Gastrocnemius medialis (tissue), 4 donors: ENCODE measurements around the gene ADAMTSL2.

Experiments
- POLR2A ChIP-seq, 2 donors: fragments of 450-650 bp; IDR thresholded peaks; one replicate each; pipeline ENCODE4 v1.6.1; 2017; ENCODE audit warnings: antibody characterized with exemption in 2 of 2, mild to moderate bottlenecking in 2 of 2, moderate library complexity in 2 of 2
- TF ChIP-seq, protein P1 (sequence below), 5 experiments: fragments of 450-650 bp in 3 of 5; fragments of 200-600 bp in 2 of 5; sonication (generic) in 2 of 5; IDR thresholded peaks in 4 of 5; conservative IDR thresholded peaks in 1 of 5; 1 replicate in 4 of 5; 2 replicates in 1 of 5; pipeline ENCODE4 v1.5.1; 2016 to 2019; ENCODE audit warnings: antibody characterized with exemption in 5 of 5, mild to moderate bottlenecking in 3 of 5, moderate library complexity in 3 of 5

DNA sequence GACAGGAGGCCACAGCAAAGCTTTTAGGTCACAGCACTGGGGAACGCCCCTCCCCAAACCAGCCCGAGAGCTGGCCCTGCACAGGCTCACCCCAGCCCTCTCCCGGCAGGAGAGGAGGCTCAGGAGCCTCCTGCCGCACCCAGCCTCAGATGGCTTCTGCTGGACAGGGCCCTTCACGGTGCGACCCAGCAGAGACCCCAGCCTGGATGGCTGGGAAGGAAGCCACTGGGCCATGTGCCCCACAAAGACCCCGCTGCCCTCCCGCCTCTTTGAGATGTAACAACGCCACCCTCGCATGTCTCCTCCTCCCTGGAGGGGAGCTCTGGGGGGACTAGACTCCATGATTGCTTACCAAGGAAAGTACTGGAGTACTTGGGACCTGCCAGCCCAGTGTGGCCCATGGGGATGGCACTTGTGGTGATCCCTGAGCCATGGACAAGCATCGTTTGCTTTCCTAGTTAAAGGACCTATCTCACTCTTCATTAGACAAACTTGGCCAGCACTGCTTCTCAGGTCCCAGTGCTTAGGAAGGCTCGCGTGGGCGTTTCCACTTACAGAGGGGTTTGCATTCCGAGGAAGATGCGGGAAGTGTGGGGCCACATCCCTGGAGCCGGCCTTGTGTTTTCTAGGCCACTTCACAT, 18.8 kb upstream of the ADAMTSL2 start:
- TF ChIP-seq, protein P1, sequence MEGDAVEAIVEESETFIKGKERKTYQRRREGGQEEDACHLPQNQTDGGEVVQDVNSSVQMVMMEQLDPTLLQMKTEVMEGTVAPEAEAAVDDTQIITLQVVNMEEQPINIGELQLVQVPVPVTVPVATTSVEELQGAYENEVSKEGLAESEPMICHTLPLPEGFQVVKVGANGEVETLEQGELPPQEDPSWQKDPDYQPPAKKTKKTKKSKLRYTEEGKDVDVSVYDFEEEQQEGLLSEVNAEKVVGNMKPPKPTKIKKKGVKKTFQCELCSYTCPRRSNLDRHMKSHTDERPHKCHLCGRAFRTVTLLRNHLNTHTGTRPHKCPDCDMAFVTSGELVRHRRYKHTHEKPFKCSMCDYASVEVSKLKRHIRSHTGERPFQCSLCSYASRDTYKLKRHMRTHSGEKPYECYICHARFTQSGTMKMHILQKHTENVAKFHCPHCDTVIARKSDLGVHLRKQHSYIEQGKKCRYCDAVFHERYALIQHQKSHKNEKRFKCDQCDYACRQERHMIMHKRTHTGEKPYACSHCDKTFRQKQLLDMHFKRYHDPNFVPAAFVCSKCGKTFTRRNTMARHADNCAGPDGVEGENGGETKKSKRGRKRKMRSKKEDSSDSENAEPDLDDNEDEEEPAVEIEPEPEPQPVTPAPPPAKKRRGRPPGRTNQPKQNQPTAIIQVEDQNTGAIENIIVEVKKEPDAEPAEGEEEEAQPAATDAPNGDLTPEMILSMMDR (IDR thresholded peaks at IDR 0.05 in 4 of 5, conservative IDR thresholded peaks at IDR 0.05 in 1 of 5): no peak
- no peak for TF ChIP-seq POLR2A (IDR thresholded peaks at IDR 0.05)
